ENCODE data around the gene LENG8.

DNA sequence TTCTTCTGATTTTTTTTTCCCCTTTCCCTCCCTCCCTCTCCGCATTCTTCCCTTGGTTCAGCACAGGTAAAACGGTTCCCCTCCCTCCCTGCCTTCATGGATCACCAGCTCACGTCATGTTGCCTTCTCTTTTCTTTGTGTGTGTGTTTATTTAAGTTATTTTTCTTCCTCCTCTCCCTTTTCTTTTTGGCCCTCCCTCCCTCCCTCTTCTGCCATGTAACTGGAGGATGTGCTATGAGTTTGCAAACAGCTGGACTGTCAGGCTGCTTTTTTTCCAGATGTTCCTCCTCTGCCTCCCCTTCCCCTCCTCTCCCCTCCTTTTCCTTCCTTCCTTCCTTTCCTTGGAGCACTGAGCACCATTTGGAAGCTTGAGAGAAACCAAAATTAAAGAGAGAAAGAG is 12.6 kb downstream of the LENG8 start:
- TF ChIP-seq, protein P1, sequence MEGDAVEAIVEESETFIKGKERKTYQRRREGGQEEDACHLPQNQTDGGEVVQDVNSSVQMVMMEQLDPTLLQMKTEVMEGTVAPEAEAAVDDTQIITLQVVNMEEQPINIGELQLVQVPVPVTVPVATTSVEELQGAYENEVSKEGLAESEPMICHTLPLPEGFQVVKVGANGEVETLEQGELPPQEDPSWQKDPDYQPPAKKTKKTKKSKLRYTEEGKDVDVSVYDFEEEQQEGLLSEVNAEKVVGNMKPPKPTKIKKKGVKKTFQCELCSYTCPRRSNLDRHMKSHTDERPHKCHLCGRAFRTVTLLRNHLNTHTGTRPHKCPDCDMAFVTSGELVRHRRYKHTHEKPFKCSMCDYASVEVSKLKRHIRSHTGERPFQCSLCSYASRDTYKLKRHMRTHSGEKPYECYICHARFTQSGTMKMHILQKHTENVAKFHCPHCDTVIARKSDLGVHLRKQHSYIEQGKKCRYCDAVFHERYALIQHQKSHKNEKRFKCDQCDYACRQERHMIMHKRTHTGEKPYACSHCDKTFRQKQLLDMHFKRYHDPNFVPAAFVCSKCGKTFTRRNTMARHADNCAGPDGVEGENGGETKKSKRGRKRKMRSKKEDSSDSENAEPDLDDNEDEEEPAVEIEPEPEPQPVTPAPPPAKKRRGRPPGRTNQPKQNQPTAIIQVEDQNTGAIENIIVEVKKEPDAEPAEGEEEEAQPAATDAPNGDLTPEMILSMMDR (IDR thresholded peaks at IDR 0.05): no peak
- TF ChIP-seq POLR2A (IDR thresholded peaks at IDR 0.05) (no peak), POLR2AphosphoS5 (IDR thresholded peaks at IDR 0.05) (no peak)
